Stimulated activated CD4-positive, alpha-beta T cell treated with anti-CD3 and anti-CD28 coated beads, TNF-alpha, amount 100 ng/mL, for 24 hours (primary cell): ENCODE data around the gene NKIRAS2.

ENCODE experiments used
- DNase-seq, 3 experiments: peaks; one replicate each; pipeline ENCODE4 v3.0.0-alpha.2; 2020; ENCODE audit warnings: low read depth in 3 of 3

The NKIRAS2 gene

DNA sequence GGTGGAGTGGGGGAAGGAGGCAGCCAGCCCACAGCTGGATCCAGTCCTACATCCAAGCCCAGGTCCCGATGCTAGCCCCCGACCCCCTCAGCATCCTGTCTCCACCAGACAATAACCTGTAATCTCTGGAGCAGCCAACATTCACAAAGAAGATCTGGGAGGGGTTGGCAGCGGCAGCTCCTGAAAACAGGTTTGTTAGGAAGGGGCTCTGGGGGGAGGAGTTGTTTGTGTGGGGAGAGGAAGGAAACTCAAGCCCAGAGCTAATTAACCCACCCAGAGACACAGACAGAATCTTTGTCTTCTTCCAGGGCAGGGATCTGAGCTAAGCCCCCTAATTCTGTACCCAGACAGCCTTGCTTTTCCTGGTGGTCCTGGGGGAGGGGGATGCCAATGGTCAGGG, 35.1 kb downstream of the NKIRAS2 start:
- DNase-seq = no peak

DNA sequence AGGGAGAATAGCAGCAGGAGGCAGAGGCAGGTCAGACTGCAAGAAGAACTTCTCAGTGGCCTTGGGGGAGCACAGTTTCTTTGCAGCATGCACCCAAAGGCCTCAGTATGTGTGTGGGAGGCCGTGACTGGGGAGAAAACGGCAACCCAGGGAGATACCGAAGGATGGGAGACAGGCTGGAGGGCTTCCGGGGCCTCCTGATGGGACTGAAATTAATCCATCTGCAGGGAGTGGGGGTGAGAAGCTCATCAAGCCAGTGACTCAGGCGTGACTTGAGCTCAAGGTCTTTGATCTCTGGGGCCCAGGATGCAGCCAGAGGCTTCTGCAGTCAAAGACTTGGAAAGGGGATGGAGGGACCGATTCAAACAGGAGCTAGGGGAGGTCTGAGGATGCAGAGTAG, 35.6 kb downstream of the NKIRAS2 start:
- no peak for DNase-seq

DNA sequence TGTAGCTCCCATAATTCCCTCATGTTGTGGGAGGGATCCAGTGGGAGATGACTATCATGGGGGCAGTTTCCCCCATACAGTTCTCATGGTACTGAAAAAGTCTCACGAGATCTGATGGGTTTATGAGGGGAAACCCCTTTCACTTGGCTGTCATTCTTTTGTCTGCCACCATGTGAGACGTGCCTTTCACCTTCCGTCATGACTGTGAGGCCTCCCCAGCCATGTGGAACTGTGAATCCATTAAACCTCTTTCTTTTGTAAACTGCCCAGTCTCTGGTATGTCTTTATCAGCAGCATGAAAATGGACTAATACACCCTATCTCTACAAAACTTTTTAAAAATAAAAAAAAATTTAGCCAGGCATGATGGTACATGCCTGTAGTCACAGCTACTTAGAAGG, 36.7 kb downstream of the NKIRAS2 start:
- DNase-seq = no peak

- no peak for DNase-seq
Measured at GRCh38 chr17:42058063-42058462, 38.2 kb downstream of the NKIRAS2 start.

DNA sequence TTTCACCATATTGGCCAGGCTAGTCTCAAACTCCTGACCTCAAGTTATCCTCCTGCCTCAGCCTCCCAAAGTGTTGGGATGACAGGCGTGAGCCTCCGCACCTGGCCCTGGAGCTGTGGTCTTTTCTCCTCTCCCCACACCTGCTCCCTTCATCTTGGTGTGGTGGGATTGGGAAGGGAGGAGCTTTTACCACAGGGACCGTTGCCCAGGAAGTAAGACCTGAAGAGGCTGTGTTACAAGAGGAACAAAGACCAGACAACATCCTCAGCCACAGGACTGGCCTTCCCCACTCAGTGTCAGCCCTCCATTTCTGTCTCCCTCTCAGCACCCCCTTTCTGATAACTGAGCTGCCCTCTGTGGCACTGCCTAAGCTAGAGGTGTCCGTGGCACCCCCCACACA, 39.9 kb downstream of the NKIRAS2 start:
- DNase-seq = no peak

DNA sequence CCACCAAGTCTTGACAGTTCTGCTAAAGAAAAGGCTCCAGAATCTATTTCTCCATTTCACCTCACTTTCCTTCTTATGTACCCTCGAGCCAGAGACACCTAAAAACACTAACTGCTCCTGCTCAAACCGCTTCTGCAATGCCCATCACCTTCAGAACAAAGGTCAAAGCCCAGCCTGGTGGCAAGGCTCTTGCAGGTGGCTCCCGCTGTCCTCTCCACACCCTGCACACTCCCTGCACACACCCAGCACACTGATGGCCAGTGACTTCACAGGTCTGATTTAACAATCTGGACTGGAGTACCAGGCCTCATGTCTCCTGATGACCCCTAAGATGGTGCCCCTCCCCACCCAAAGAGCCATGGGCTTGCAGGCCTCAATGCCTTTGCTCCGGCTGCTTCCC, 40.3 kb downstream of the NKIRAS2 start:
- no peak for DNase-seq

GRCh38 chr17:42061646-42062487, 42.0 kb downstream of the NKIRAS2 start:
- DNase-seq = no peak

GRCh38 chr17:42062681-42063080, 42.8 kb downstream of the NKIRAS2 start:
- DNase-seq = no peak

- no peak for DNase-seq
Measured at GRCh38 chr17:42065201-42065600, 45.3 kb downstream of the NKIRAS2 start.

DNA sequence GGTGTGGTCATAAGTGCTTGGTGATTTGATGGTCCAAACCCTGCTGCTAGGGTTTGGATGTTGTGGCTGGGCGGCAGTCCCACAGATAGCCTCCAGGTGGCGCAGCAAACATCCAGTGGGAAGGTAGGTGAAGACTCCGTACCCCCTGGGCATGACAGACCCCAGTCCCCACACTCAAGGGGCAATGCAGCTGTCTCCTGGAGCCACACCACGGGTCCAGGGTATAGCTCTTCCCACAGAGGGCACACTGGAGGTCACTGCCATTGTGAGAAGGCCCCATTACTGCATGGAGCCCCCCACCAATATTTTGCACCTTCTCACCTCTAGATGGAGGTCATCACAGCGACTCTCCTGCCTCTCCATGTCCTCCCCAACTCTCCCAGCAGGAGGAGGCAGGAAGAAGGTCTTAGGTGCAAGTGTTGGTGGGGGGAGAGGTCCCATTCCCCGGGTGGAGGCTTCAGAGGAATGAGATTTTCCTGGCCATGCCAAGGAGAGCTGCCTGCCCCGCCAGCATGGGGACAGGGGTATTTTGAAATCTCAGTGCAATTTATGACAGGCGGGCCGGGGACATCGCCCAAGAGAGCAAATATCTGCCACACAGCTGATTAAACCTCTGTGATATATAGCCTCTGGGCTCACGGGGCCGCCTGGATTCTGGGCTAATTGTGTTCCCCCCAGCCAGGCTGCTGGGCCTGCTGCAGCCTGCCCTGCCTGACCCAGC, 47.6 kb downstream of the NKIRAS2 start:
- peak; percentile 40 to 69 (median 55) for DNase-seq

DNA sequence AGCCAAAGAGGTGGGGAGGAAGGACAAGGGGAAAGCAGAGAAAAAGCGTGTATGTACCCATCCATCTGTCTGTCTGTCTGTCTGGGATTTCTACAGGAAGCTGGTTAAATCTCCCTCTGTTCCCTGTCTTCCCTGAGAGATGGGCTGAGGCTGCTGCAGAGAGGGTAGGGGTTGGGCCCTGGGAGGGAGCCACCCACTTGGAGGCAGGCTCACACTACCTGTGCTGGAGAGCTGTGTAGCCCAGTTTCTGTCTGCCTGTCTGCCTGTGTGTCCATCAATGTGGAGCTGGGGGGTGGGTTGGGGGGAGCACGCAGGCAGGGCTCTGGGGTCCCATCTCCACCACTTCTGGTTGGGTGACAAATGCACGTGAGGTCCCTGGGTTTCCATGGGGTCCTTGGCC, 49.1 kb downstream of the NKIRAS2 start:
- no peak for DNase-seq

GRCh38 chr17:42071810-42072209, 51.9 kb downstream of the NKIRAS2 start:
- DNase-seq = no peak

- DNase-seq = no peak
Measured at GRCh38 chr17:42072323-42073187, 52.7 kb downstream of the NKIRAS2 start.
